Measurements from ENCODE around the gene MRPL48.
"Not testable (repeated sequence)": the region's sequence is repeated elsewhere in the genome, so short reads cannot be mapped to it uniquely, and the experiment has no call there.

The MRPL48 gene

DNA sequence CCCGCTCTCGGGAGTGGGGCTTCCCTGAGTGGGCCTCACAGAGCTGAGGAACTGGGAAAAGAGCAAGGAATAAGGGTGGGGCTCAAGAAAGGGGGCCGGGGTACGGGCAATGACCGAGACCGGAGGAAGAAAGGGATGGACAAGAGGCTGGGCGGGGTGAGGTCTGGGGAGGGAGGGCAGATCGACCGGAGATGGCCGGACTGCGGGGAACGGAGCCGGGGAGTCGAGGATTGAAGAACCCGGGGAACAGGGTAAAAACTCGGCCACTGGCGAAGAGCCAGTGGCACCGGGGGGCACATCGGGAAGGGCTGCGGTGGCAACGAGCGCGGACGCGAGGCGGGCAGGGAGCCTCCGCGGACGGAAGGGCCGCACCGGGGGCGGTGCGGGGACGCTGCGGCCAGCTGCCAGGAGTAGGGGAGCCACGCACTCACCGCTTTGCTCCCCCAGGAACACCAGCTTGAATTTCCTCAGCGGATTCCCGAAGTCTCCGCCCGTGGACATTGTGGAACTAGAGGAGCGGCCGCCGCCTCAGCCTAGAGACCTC is 27.5 kb upstream of the MRPL48 start:
- no peaks in the 10 kb centered on the region for H3K27me3 ChIP-seq (ENCODE audit: insufficient read depth, insufficient read length)
- no peaks in the 10 kb centered on the region for H3K36me3 ChIP-seq (ENCODE audit: insufficient read depth, insufficient read length, low read length)
- peak overlapping the region; percentile 92 for H3K4me3 ChIP-seq (ENCODE audit: insufficient read length, low read depth)
- H3K4me1 ChIP-seq (ENCODE audit: insufficient read depth, insufficient read length), result no peaks in the 10 kb centered on the region
- no peak for TF ChIP-seq SUZ12 (IDR thresholded peaks at IDR 0.05; ENCODE audit: extremely low read depth, insufficient read depth, insufficient read length)
- no peak for TF ChIP-seq YY1 (IDR thresholded peaks at IDR 0.05; ENCODE audit: insufficient read depth, insufficient read length)
- TF ChIP-seq ZNF274 (IDR thresholded peaks at IDR 0.05; ENCODE audit: low read depth, low read length), result no peak
- no peaks in the 10 kb centered on the region for H3K9me3 ChIP-seq (ENCODE audit: insufficient read depth, low read length)
- DNase-seq (ENCODE audit: low read depth, low spot score), result no peak
- peak overlapping the region; percentile 97 for H3K9ac ChIP-seq (ENCODE audit: insufficient read length, low read depth)

DNA sequence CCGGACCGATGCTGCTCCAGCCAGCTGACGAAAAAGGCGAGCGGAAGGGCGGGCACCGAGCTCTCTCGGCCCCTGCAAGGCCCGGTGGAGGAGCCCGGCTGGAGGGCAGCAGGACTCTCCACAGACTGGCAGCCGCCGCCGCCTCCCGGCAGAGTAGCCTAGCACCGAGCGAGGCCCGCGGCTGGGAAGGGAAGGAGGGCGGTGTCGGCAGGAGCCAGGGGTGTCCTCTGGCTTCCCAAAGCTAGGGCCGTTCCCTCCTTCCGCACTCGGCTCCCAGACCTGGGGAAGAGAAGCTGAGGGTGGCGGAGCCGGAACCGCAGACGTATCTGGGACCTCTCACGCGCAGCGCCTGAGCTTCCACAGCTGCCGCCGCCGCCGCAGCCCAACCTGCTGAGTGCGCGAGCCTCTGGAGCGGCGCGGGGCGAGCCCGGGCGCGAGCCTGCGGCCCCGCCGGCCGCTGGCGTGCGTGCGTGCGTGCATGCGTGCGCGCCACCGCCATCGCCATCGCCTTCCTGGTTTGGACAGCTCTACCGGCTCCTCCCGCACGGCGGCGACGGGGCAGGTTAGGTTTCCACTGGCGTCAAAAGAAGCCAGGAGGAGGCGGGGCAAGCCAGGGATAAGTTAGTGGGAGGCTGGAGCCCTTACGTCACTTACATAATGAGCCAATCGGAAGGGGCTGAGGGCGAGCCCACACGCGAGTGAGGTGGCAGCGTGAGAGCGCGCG is 26.8 kb upstream of the MRPL48 start, which contains the start of gene RAB6A:
RAB6A (minus strand) TSS at position 396 of the 724 bp plus-strand sequence. CDS start 439 bp downstream, outside the sequence.
- no peaks in the 10 kb centered on the region for H3K36me3 ChIP-seq (ENCODE audit: insufficient read depth, insufficient read length, low read length)
- TF ChIP-seq ZNF274 (IDR thresholded peaks at IDR 0.05; ENCODE audit: low read depth, low read length) (no peak), SUZ12 (IDR thresholded peaks at IDR 0.05; ENCODE audit: extremely low read depth, insufficient read depth, insufficient read length) (no peak), YY1 (IDR thresholded peaks at IDR 0.05; ENCODE audit: insufficient read depth, insufficient read length) (no peak)
- no peaks in the 10 kb centered on the region for H3K9me3 ChIP-seq (ENCODE audit: insufficient read depth, low read length)
- H3K4me1 ChIP-seq (ENCODE audit: insufficient read depth, insufficient read length), result no peaks in the 10 kb centered on the region
- H3K9ac ChIP-seq (ENCODE audit: insufficient read length, low read depth), result peak within 1 kb of the TSS; percentile 97
- peak; percentile 98 for DNase-seq (ENCODE audit: low read depth, low spot score)
- H3K4me3 ChIP-seq (ENCODE audit: insufficient read length, low read depth), result peak within 1 kb of the TSS; percentile 92
- H3K27me3 ChIP-seq (ENCODE audit: insufficient read depth, insufficient read length), result no peaks in the 10 kb centered on the region

DNA sequence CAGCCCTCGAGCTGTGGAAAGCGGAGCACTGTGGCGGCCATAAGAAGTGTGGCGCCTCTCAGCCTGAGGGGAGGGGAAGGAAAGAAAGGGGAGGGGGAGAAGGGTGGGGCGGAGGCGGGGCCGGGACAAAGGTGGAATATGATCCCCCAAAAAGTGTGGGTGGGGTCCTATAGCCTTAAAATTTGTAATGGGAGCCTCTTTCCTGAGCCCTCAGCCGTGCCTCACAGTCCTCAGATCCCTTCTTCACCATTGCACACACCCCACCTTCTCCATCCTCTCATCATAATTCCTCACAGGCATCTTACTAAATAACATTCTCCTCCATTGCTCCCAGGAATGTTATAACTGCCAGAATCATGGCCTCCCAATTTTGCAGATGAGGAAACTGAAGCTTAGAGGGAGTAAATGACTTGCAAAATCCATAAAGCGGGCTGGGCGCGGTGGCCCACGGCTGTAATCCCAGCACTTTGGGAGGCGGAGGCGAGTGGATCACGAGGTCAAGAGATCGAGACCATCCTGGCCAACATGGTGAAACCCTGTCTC is 26.2 kb upstream of the MRPL48 start:
- H3K4me3 ChIP-seq (ENCODE audit: insufficient read length, low read depth), result no peak overlapping the region
- TF ChIP-seq SUZ12 (IDR thresholded peaks at IDR 0.05; ENCODE audit: extremely low read depth, insufficient read depth, insufficient read length), result no peak
- TF ChIP-seq ZNF274 (IDR thresholded peaks at IDR 0.05; ENCODE audit: low read depth, low read length), result no peak
- TF ChIP-seq YY1 (IDR thresholded peaks at IDR 0.05; ENCODE audit: insufficient read depth, insufficient read length), result peak; percentile 94
- DNase-seq (ENCODE audit: low read depth, low spot score), result no peak
- no peak overlapping the region for H3K9ac ChIP-seq (ENCODE audit: insufficient read length, low read depth)
- H3K4me1 ChIP-seq (ENCODE audit: insufficient read depth, insufficient read length), result no peaks in the 10 kb centered on the region
- H3K27me3 ChIP-seq (ENCODE audit: insufficient read depth, insufficient read length), result no peaks in the 10 kb centered on the region
- H3K36me3 ChIP-seq (ENCODE audit: insufficient read depth, insufficient read length, low read length), result no peaks in the 10 kb centered on the region
- H3K9me3 ChIP-seq (ENCODE audit: insufficient read depth, low read length), result no peaks in the 10 kb centered on the region

DNA sequence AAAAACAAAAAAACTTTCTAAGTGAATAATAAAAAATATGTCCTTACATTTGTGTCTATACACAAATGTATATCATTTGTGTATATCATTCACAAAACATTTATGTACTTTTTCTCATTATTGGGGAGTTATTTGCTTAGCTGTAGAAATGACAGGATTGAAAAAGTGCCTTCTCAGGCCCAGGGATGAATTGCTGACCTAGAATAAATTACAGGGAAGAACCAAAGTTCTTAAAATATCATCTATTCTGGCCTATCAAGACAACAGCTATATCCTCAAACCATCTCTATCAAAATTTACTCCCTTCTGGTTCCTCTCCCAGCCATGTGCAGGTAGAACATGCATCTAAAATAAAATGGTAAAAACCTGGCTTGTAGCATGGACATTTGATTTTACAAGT is 24.9 kb upstream of the MRPL48 start:
- no peaks in the 10 kb centered on the region for H3K27me3 ChIP-seq (ENCODE audit: insufficient read depth, insufficient read length)
- DNase-seq (ENCODE audit: low read depth, low spot score), result no peak
- no peaks in the 10 kb centered on the region for H3K9me3 ChIP-seq (ENCODE audit: insufficient read depth, low read length)
- H3K36me3 ChIP-seq (ENCODE audit: insufficient read depth, insufficient read length, low read length), result no peaks in the 10 kb centered on the region
- H3K9ac ChIP-seq (ENCODE audit: insufficient read length, low read depth), result no peak overlapping the region
- no peaks in the 10 kb centered on the region for H3K4me1 ChIP-seq (ENCODE audit: insufficient read depth, insufficient read length)
- TF ChIP-seq YY1 (IDR thresholded peaks at IDR 0.05; ENCODE audit: insufficient read depth, insufficient read length) (no peak), ZNF274 (IDR thresholded peaks at IDR 0.05; ENCODE audit: low read depth, low read length) (no peak), SUZ12 (IDR thresholded peaks at IDR 0.05; ENCODE audit: extremely low read depth, insufficient read depth, insufficient read length) (no peak)
- no peak overlapping the region for H3K4me3 ChIP-seq (ENCODE audit: insufficient read length, low read depth)

DNA sequence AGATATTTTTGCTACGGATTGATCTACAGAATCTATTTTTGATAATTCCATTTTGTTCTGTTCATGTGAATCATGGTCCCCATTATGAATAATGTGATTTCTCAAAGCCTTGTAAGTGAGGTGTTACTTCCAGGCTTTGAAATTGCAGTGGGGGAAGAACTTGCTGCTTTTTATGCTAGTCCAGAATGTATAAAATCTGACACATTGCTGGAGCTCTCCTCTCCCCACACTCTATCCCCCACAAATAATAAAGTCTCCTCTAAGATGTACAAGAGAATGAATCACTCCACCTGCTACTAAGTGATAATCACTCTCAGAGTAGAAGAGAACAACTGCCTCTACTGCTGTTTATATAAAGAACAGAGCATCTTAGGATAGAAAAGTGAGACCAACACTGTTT is 20.9 kb upstream of the MRPL48 start:
- Histone ChIP-seq H3K4me3 (ENCODE audit: insufficient read length, low read depth) (no peak overlapping the region), H3K4me1 (ENCODE audit: insufficient read depth, insufficient read length) (no peaks in the 10 kb centered on the region), H3K9me3 (ENCODE audit: insufficient read depth, low read length) (no peaks in the 10 kb centered on the region), H3K36me3 (ENCODE audit: insufficient read depth, insufficient read length, low read length) (no peaks in the 10 kb centered on the region), H3K27me3 (ENCODE audit: insufficient read depth, insufficient read length) (no peaks in the 10 kb centered on the region), H3K9ac (ENCODE audit: insufficient read length, low read depth) (no peak overlapping the region)
- TF ChIP-seq YY1 (IDR thresholded peaks at IDR 0.05; ENCODE audit: insufficient read depth, insufficient read length), result no peak
- TF ChIP-seq ZNF274 (IDR thresholded peaks at IDR 0.05; ENCODE audit: low read depth, low read length), result no peak
- no peak for TF ChIP-seq SUZ12 (IDR thresholded peaks at IDR 0.05; ENCODE audit: extremely low read depth, insufficient read depth, insufficient read length)
- no peak for DNase-seq (ENCODE audit: low read depth, low spot score)

DNA sequence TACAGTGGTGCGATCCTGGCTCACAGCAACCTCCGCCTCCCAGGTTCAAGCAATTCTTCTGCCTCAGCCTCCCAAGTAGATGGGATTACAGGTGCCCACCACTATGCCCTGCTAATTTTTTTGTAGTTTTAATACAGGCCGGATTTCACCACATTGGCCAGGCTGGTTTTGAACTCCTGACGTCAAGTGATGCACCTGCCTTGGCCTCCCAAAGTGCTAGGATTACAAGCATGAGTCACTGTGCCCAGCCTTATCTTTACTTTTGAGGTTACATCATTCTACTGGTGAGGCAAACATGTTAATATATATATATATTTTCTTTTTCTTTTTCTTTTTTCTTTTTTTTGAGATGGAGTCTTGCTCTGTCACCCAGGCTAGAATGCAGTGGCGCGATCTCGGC is 16.9 kb upstream of the MRPL48 start:
- H3K4me1 ChIP-seq (ENCODE audit: insufficient read depth, insufficient read length); H3K36me3 ChIP-seq (ENCODE audit: insufficient read depth, insufficient read length, low read length); H3K4me3 ChIP-seq (ENCODE audit: insufficient read length, low read depth); H3K27me3 ChIP-seq (ENCODE audit: insufficient read depth, insufficient read length); H3K9me3 ChIP-seq (ENCODE audit: insufficient read depth, low read length); DNase-seq (ENCODE audit: low read depth, low spot score); H3K9ac ChIP-seq (ENCODE audit: insufficient read length, low read depth): not testable (repeated sequence)

DNA sequence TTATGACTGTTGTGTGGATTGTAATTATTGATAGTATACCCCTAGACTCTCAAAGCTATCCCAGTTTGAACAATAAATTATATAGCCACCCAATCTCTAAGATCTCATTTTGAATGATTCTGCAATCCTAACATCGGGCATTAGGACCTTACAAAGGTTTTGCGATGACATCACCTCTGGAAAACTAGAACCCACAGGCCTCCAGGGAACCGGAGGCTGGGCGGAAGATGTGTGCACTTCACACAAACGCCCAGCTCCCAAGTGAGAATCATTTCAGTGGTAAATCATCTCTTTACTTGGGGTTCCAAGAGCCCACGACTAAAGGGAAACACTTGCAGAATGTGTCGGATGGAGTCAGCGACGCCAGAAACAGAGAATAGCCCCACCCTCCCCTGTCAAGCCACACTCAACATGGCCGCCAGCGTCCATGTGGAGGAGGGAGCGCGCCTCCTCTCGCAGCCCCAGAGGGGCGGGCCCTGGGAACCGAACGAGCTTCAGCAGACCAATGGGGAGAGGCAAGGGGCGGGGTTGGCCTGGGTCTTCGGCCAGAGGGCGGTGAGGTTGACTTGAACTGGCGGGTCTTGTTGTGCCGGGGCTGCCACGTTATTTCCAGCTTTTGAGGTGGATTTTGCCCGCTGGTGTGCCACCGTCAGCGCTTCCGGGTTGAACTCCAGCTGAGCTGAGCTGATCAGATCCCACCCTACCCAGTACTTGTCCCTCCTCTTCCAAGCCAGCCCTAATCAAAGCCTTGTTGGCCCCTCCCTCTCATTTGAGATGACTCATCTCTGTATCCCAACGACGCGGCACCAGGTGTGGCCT is 8.4 kb upstream of the MRPL48 start:
- no peaks in the 10 kb centered on the region for H3K9me3 ChIP-seq (ENCODE audit: insufficient read depth, low read length)
- TF ChIP-seq YY1 (IDR thresholded peaks at IDR 0.05; ENCODE audit: insufficient read depth, insufficient read length), result peak; percentile 95
- TF ChIP-seq SUZ12 (IDR thresholded peaks at IDR 0.05; ENCODE audit: extremely low read depth, insufficient read depth, insufficient read length), result no peak
- TF ChIP-seq ZNF274 (IDR thresholded peaks at IDR 0.05; ENCODE audit: low read depth, low read length), result no peak
- H3K36me3 ChIP-seq (ENCODE audit: insufficient read depth, insufficient read length, low read length), result no peaks in the 10 kb centered on the region
- H3K27me3 ChIP-seq (ENCODE audit: insufficient read depth, insufficient read length), result no peaks in the 10 kb centered on the region
- H3K4me1 ChIP-seq (ENCODE audit: insufficient read depth, insufficient read length), result no peaks in the 10 kb centered on the region
- peak overlapping the region; percentile 84 for H3K9ac ChIP-seq (ENCODE audit: insufficient read length, low read depth)
- peak overlapping the region; percentile 54 for H3K4me3 ChIP-seq (ENCODE audit: insufficient read length, low read depth)
- DNase-seq (ENCODE audit: low read depth, low spot score), result peak; percentile 97

All from NT2/D1 (cell line).